ENCODE data around the gene LAMP5.

LAMP5 gene

GRCh38 chr20:9532069-9532838, 17.9 kb downstream of the LAMP5 start:
- DNase-seq, result no peak

- no peak for DNase-seq
Observed at GRCh38 chr20:9534025-9534424, 19.6 kb downstream of the LAMP5 start.

GRCh38 chr20:9535449-9535848, 21.1 kb downstream of the LAMP5 start:
- DNase-seq, result no peak

GRCh38 chr20:9543214-9543613, 28.8 kb downstream of the LAMP5 start:
- no peak for DNase-seq

GRCh38 chr20:9550283-9550682, 35.9 kb downstream of the LAMP5 start:
- DNase-seq, result peak in 1 of 56 donors; percentile 16

- DNase-seq, result no peak
Observed at GRCh38 chr20:9550871-9551270, 36.5 kb downstream of the LAMP5 start.

GRCh38 chr20:9551808-9552550, 37.6 kb downstream of the LAMP5 start:
- DNase-seq, result no peak

GRCh38 chr20:9555781-9556180, 41.4 kb downstream of the LAMP5 start:
- DNase-seq, result no peak

GRCh38 chr20:9557411-9557810, 43.0 kb downstream of the LAMP5 start:
- DNase-seq, result peak in 10 of 56 donors; percentile 17 to 46 (median 34)

- DNase-seq, result no peak
Observed at GRCh38 chr20:9565910-9566550, 51.6 kb downstream of the LAMP5 start.

GRCh38 chr20:9566977-9567376, 52.6 kb downstream of the LAMP5 start:
- DNase-seq, result no peak

GRCh38 chr20:9570612-9571011, 56.2 kb downstream of the LAMP5 start:
- no peak for DNase-seq

GRCh38 chr20:9571783-9572182, 57.4 kb downstream of the LAMP5 start:
- DNase-seq, result no peak

- DNase-seq, result no peak
Observed at GRCh38 chr20:9572670-9573069, 58.3 kb downstream of the LAMP5 start.

GRCh38 chr20:9573335-9574151, 59.2 kb downstream of the LAMP5 start:
- DNase-seq, result peak in 2 of 56 donors; percentile 8 to 22

GRCh38 chr20:9574181-9574580, 59.8 kb downstream of the LAMP5 start:
- no peak for DNase-seq

- DNase-seq, result no peak
Observed at GRCh38 chr20:9574776-9575175, 60.4 kb downstream of the LAMP5 start.

- no peak for DNase-seq
Observed at GRCh38 chr20:9575836-9576235, 61.4 kb downstream of the LAMP5 start.

- DNase-seq, result no peak
Observed at GRCh38 chr20:9576695-9577094, 62.3 kb downstream of the LAMP5 start.

- DNase-seq, result peak in 11 of 56 donors; percentile 8 to 54 (median 29)
Observed at GRCh38 chr20:9577397-9577796, 63.0 kb downstream of the LAMP5 start.

- DNase-seq, result no peak
Observed at GRCh38 chr20:9578594-9578993, 64.2 kb downstream of the LAMP5 start.

Data from nucleus accumbens (tissue), 56 donors.